ENCODE data around the gene GGTLC3. TPM values are rescaled to one million over a fixed set of nuclear protein-coding genes. Genes with fewer than 3 reads are reported as not detected.
"Not testable (repeated sequence)": the region's sequence is repeated elsewhere in the genome, so short reads cannot be mapped to it uniquely, and the experiment has no call there.

GGTLC3 gene
- total RNA-seq (ENCODE audit: unreplicated experiment): not detected
- long read RNA-seq: 0 reads

- not testable (repeated sequence) for H3K4me3 Mint-ChIP-seq (ENCODE audit: unreplicated experiment); H3K4me1 Mint-ChIP-seq (ENCODE audit: low read depth, unreplicated experiment); DNase-seq; H3K27ac Mint-ChIP-seq (ENCODE audit: unreplicated experiment); H3K36me3 Mint-ChIP-seq (ENCODE audit: unreplicated experiment); H3K27me3 Mint-ChIP-seq (ENCODE audit: unreplicated experiment); H3K9me3 Mint-ChIP-seq (ENCODE audit: unreplicated experiment)
These were observed at the start of gene GGTLC3 for GRCh38 chr22:18518061-18518460. GGTLC3 (minus strand) TSS chr22:18518161; CDS start chr22:18517897, 264 bp downstream.

- H3K4me1 Mint-ChIP-seq (ENCODE audit: low read depth, unreplicated experiment); H3K4me3 Mint-ChIP-seq (ENCODE audit: unreplicated experiment); DNase-seq; H3K9me3 Mint-ChIP-seq (ENCODE audit: unreplicated experiment); H3K36me3 Mint-ChIP-seq (ENCODE audit: unreplicated experiment); H3K27me3 Mint-ChIP-seq (ENCODE audit: unreplicated experiment); H3K27ac Mint-ChIP-seq (ENCODE audit: unreplicated experiment): not testable (repeated sequence)
These were observed 42.4 kb upstream of the GGTLC3 start for GRCh38 chr22:18560099-18560974.

GRCh38 chr22:18558939-18559338 is 41.0 kb upstream of the GGTLC3 start:
- DNase-seq; H3K9me3 Mint-ChIP-seq (ENCODE audit: unreplicated experiment); H3K36me3 Mint-ChIP-seq (ENCODE audit: unreplicated experiment); H3K4me1 Mint-ChIP-seq (ENCODE audit: low read depth, unreplicated experiment); H3K27me3 Mint-ChIP-seq (ENCODE audit: unreplicated experiment); H3K27ac Mint-ChIP-seq (ENCODE audit: unreplicated experiment); H3K4me3 Mint-ChIP-seq (ENCODE audit: unreplicated experiment): not testable (repeated sequence)

GRCh38 chr22:18558516-18558915 is 40.6 kb upstream of the GGTLC3 start:
- not testable (repeated sequence) for H3K36me3 Mint-ChIP-seq (ENCODE audit: unreplicated experiment); H3K9me3 Mint-ChIP-seq (ENCODE audit: unreplicated experiment); H3K27me3 Mint-ChIP-seq (ENCODE audit: unreplicated experiment); DNase-seq; H3K4me3 Mint-ChIP-seq (ENCODE audit: unreplicated experiment); H3K27ac Mint-ChIP-seq (ENCODE audit: unreplicated experiment); H3K4me1 Mint-ChIP-seq (ENCODE audit: low read depth, unreplicated experiment)

- H3K4me1 Mint-ChIP-seq (ENCODE audit: low read depth, unreplicated experiment); H3K27ac Mint-ChIP-seq (ENCODE audit: unreplicated experiment); H3K36me3 Mint-ChIP-seq (ENCODE audit: unreplicated experiment); H3K27me3 Mint-ChIP-seq (ENCODE audit: unreplicated experiment); H3K9me3 Mint-ChIP-seq (ENCODE audit: unreplicated experiment); DNase-seq; H3K4me3 Mint-ChIP-seq (ENCODE audit: unreplicated experiment): not testable (repeated sequence)
These were observed 36.6 kb upstream of the GGTLC3 start for GRCh38 chr22:18554280-18555256.

- H3K4me3 Mint-ChIP-seq (ENCODE audit: unreplicated experiment); H3K4me1 Mint-ChIP-seq (ENCODE audit: low read depth, unreplicated experiment); DNase-seq; H3K27ac Mint-ChIP-seq (ENCODE audit: unreplicated experiment); H3K9me3 Mint-ChIP-seq (ENCODE audit: unreplicated experiment); H3K36me3 Mint-ChIP-seq (ENCODE audit: unreplicated experiment); H3K27me3 Mint-ChIP-seq (ENCODE audit: unreplicated experiment): not testable (repeated sequence)
These were observed 35.1 kb upstream of the GGTLC3 start for GRCh38 chr22:18552839-18553597.

- H3K27me3 Mint-ChIP-seq (ENCODE audit: unreplicated experiment); H3K4me1 Mint-ChIP-seq (ENCODE audit: low read depth, unreplicated experiment); H3K9me3 Mint-ChIP-seq (ENCODE audit: unreplicated experiment); H3K36me3 Mint-ChIP-seq (ENCODE audit: unreplicated experiment); DNase-seq: not testable (repeated sequence)
- H3K4me3 Mint-ChIP-seq (ENCODE audit: unreplicated experiment): peak overlapping the region; percentile 36
- H3K27ac Mint-ChIP-seq (ENCODE audit: unreplicated experiment): peak overlapping the region; percentile 29
These were observed 33.1 kb upstream of the GGTLC3 start for GRCh38 chr22:18551046-18551445.

- H3K4me3 Mint-ChIP-seq (ENCODE audit: unreplicated experiment); H3K36me3 Mint-ChIP-seq (ENCODE audit: unreplicated experiment); H3K9me3 Mint-ChIP-seq (ENCODE audit: unreplicated experiment); H3K4me1 Mint-ChIP-seq (ENCODE audit: low read depth, unreplicated experiment); H3K27me3 Mint-ChIP-seq (ENCODE audit: unreplicated experiment): not testable (repeated sequence)
- peak overlapping the region; percentile 62 for H3K27ac Mint-ChIP-seq (ENCODE audit: unreplicated experiment)
- peak; percentile 36 for DNase-seq
These were observed 31.7 kb upstream of the GGTLC3 start for GRCh38 chr22:18549458-18550179.

- not testable (repeated sequence) for H3K9me3 Mint-ChIP-seq (ENCODE audit: unreplicated experiment); H3K27me3 Mint-ChIP-seq (ENCODE audit: unreplicated experiment); DNase-seq; H3K4me1 Mint-ChIP-seq (ENCODE audit: low read depth, unreplicated experiment); H3K27ac Mint-ChIP-seq (ENCODE audit: unreplicated experiment); H3K36me3 Mint-ChIP-seq (ENCODE audit: unreplicated experiment); H3K4me3 Mint-ChIP-seq (ENCODE audit: unreplicated experiment)
These were observed 26.7 kb upstream of the GGTLC3 start for GRCh38 chr22:18544615-18545014.

- not testable (repeated sequence) for H3K36me3 Mint-ChIP-seq (ENCODE audit: unreplicated experiment); H3K4me1 Mint-ChIP-seq (ENCODE audit: low read depth, unreplicated experiment); H3K4me3 Mint-ChIP-seq (ENCODE audit: unreplicated experiment); H3K9me3 Mint-ChIP-seq (ENCODE audit: unreplicated experiment); H3K27me3 Mint-ChIP-seq (ENCODE audit: unreplicated experiment); DNase-seq; H3K27ac Mint-ChIP-seq (ENCODE audit: unreplicated experiment)
These were observed 25.4 kb upstream of the GGTLC3 start for GRCh38 chr22:18543400-18543799.

- not testable (repeated sequence) for H3K36me3 Mint-ChIP-seq (ENCODE audit: unreplicated experiment); H3K27ac Mint-ChIP-seq (ENCODE audit: unreplicated experiment); H3K4me3 Mint-ChIP-seq (ENCODE audit: unreplicated experiment); H3K27me3 Mint-ChIP-seq (ENCODE audit: unreplicated experiment); DNase-seq; H3K9me3 Mint-ChIP-seq (ENCODE audit: unreplicated experiment); H3K4me1 Mint-ChIP-seq (ENCODE audit: low read depth, unreplicated experiment)
These were observed 22.0 kb upstream of the GGTLC3 start for GRCh38 chr22:18539994-18540393.

Measured in glutamatergic neuron (in vitro differentiated cells).